B cell (primary cell): ENCODE results near the gene APPBP2. TPM values are rescaled to one million over a fixed set of nuclear protein-coding genes. Genes with fewer than 3 reads are reported as not detected.

ENCODE experiments used
- ATAC-seq: fragments of 200-7000 bp; cut with Tn5 transposase; one replicate; pipeline ENCODE4 v1.10.0; 2021; ENCODE audit warnings: low read depth, mild to moderate bottlenecking, moderate number of reproducible peaks, moderate library complexity
- CTCF ChIA-PET: fragments of 350-600 bp; sonication (Branson Sonifier 250); formaldehyde crosslinking; loops from one replicate; lab custom pipeline; 2021; ENCODE audit warnings: antibody characterized with exemption, inconsistent platforms; lab: Charles Lee
- POLR2A ChIA-PET: fragments of 350-600 bp; sonication (Branson Sonifier 250); formaldehyde crosslinking; loops from one replicate; lab custom pipeline; 2021; ENCODE audit warnings: antibody characterized with exemption; lab: Charles Lee
- DNase-seq: peaks from one replicate; pipeline ENCODE4 v3.0.0; 2013
- H2AFZ ChIP-seq: 2 replicates; pipeline ENCODE4 v1.6.1; 2012; ENCODE audit warnings: mild to moderate bottlenecking, low read depth, low read length; ENCODE audit not compliant: insufficient read depth, poor library complexity, severe bottlenecking
- H3K27ac ChIP-seq, 2 donors: 1 replicate in 1 of 2; 2 replicates in 1 of 2; pipeline ENCODE4 v1.5.1; 2012 to 2013; ENCODE audit warnings: low read length in 2 of 2, mild to moderate bottlenecking in 2 of 2, moderate library complexity in 1 of 2
- H3K27me3 ChIP-seq, 4 experiments: fragments of 200-600 bp in 1 of 4; sonication (generic) in 1 of 4; replicated peaks in 1 of 4; 1 replicate in 2 of 4; 2 replicates in 2 of 4; pipeline versions ENCODE4 v1.6.1 to v1.7.0; 2013 to 2016; ENCODE audit warnings: low read length in 3 of 4, mild to moderate bottlenecking in 2 of 4, mixed read lengths in 1 of 4, moderate library complexity in 1 of 4; ENCODE audit not compliant: insufficient read depth in 4 of 4, control insufficient read depth in 3 of 4; ENCODE audit errors: control extremely low read depth in 1 of 4
- H3K36me3 ChIP-seq, 2 experiments: replicated peaks in 1 of 2; 1 replicate in 1 of 2; 2 replicates in 1 of 2; pipeline versions ENCODE4 v1.6.1 to v1.7.1; 2013; ENCODE audit warnings: low read length in 1 of 2; ENCODE audit not compliant: insufficient read depth in 2 of 2, control insufficient read depth in 1 of 2; ENCODE audit errors: control extremely low read depth in 1 of 2, extremely low read depth in 1 of 2
- H3K4me1 ChIP-seq, 2 donors: fragments of 200-600 bp in 1 of 2; sonication (generic) in 1 of 2; 1 replicate in 1 of 2; 2 replicates in 1 of 2; pipeline versions ENCODE4 v1.5.1 to v1.6.1; 2013 to 2017; ENCODE audit warnings: low read length in 2 of 2; ENCODE audit not compliant: control insufficient read depth in 2 of 2, insufficient read depth in 2 of 2
- H3K4me2 ChIP-seq: replicated peaks from 2 replicates; pipeline ENCODE3; 2012; ENCODE audit warnings: mild to moderate bottlenecking, low read depth, low read length; ENCODE audit not compliant: poor library complexity, severe bottlenecking
- H3K4me3 ChIP-seq, 5 experiments: fragments of 200-600 bp in 1 of 5; sonication (generic) in 1 of 5; 1 replicate in 3 of 5; 2 replicates in 2 of 5; pipeline versions ENCODE4 v1.5.1 to v1.7.0; 2011 to 2016; ENCODE audit warnings: low read length in 4 of 5, mild to moderate bottlenecking in 4 of 5, low read depth in 2 of 5, control low read depth in 1 of 5, moderate library complexity in 1 of 5; ENCODE audit not compliant: insufficient read depth in 1 of 5; ENCODE audit errors: control extremely low read depth in 1 of 5, extremely low read depth in 1 of 5
- H3K79me2 ChIP-seq: fragments of 200-600 bp; sonication (generic); one replicate; pipeline ENCODE4 v1.6.0; 2016; ENCODE audit warnings: low read length; ENCODE audit not compliant: control insufficient read depth, insufficient read depth
- H3K9ac ChIP-seq: fragments of 200-600 bp; sonication (generic); 2 replicates; pipeline ENCODE4 v1.6.1; 2017; ENCODE audit warnings: mild to moderate bottlenecking, low read length, moderate library complexity
- H3K9me3 ChIP-seq, 3 donors: one replicate each; pipeline versions ENCODE4 v1.6.1 to v1.7.1; 2013; ENCODE audit warnings: low read length in 2 of 3; ENCODE audit not compliant: control insufficient read depth in 2 of 3, insufficient read depth in 1 of 3; ENCODE audit errors: control extremely low read depth in 1 of 3
- H4K20me1 ChIP-seq: 2 replicates; pipeline ENCODE4 v1.6.0; 2012; ENCODE audit warnings: mild to moderate bottlenecking, low read length; ENCODE audit not compliant: insufficient read depth, control insufficient read depth, poor library complexity, severe bottlenecking
- H3K27ac Mint-ChIP-seq: one replicate; pipeline ENCODE4 v1.8.0; 2021; ENCODE audit warnings: mixed read lengths
- H3K27me3 Mint-ChIP-seq: one replicate; pipeline ENCODE4 v1.8.0; 2021; ENCODE audit warnings: mixed read lengths
- H3K4me1 Mint-ChIP-seq: one replicate; pipeline ENCODE4 v1.8.0; 2021; ENCODE audit warnings: mixed read lengths
- H3K4me3 Mint-ChIP-seq: one replicate; pipeline ENCODE4 v1.8.0; 2021; ENCODE audit warnings: mixed read lengths
- H3K9me3 Mint-ChIP-seq: one replicate; pipeline ENCODE4 v1.8.0; 2022; ENCODE audit warnings: mixed read lengths; ENCODE audit not compliant: insufficient read depth
- CTCF ChIP-seq: fragments of 200-600 bp; IDR thresholded peaks from one replicate; pipeline ENCODE4 v1.8.0; 2022; ENCODE audit warnings: antibody characterized with exemption, mild to moderate bottlenecking
- EZH2 ChIP-seq: IDR thresholded peaks from 2 replicates; pipeline ENCODE4 v1.6.1; 2012; ENCODE audit warnings: borderline replicate concordance, low read depth, mild to moderate bottlenecking, moderate library complexity, low read length; ENCODE audit not compliant: insufficient read depth, poor library complexity, severe bottlenecking
- WGBS: methylation state at CpG from one replicate; pipeline ENCODE4 v1.1.5; 2013; ENCODE audit warnings: missing lambda C conversion rate; ENCODE audit not compliant: insufficient coverage; 5-methylcytosine and 5-hydroxymethylcytosine counted together
- intact Hi-C: fragments of 100-400 bp; cut with micrococcal nuclease; formaldehyde crosslinking; loops from one replicate; pipeline ENCODE4 v1.10.0; 2022
- polyA plus RNA-seq: library from polyadenylated mRNA; depleted of rRNA; stranded (reverse); fragments of >200 nt; gene quantifications from 2 replicates; pipeline ENCODE4 v1.2.3, GENCODE V29; 2012
- total RNA-seq, 2 donors: library from RNA; stranded (reverse); fragments of 120-200 nt in 1 of 2; gene quantifications; 1 replicate in 1 of 2; 2 replicates in 1 of 2; pipeline versions ENCODE4 v1.2.3 to v1.2.4, GENCODE V29; 2013 to 2022

The APPBP2 gene
- total and polyA plus RNA-seq, 2 donors (not counting 1 experiment from before 2014, with no cell fraction given): 6.3 to 38.8 TPM

GRCh38 chr17:60468371-60468770, 57.7 kb downstream of the APPBP2 start:
- H3K9me3 Mint-ChIP-seq: no peaks in the 10 kb centered on the region
- Histone ChIP-seq H3K27ac (no peak overlapping the region), H3K79me2 (no peaks in the 10 kb centered on the region), H3K9ac (no peak overlapping the region), H3K4me1 (no peaks in the 10 kb centered on the region), H3K27me3 (no peaks in the 10 kb centered on the region), H3K4me3 (no peak overlapping the region), H3K4me2 (no peak overlapping the region), H3K36me3 (peaks cover 6 to 40% of the 10 kb centered on the region in 2 experiments), H3K9me3 (peaks cover 0 to 1% (median 0%) of the 10 kb centered on the region in 3 donors), H2AFZ (no peak overlapping the region), H4K20me1 (no peaks in the 10 kb centered on the region)
- H3K4me3 Mint-ChIP-seq: no peak overlapping the region
- H3K27me3 Mint-ChIP-seq: no peaks in the 10 kb centered on the region
- no peak for TF ChIP-seq CTCF
- TF ChIP-seq EZH2: no peak
- intact Hi-C loops: no loop called here
- DNase-seq (no peak), ATAC-seq (no peak)
- POLR2A ChIA-PET: no interaction called here
- CTCF ChIA-PET: no interaction called here
- H3K27ac Mint-ChIP-seq: no peak overlapping the region
- H3K4me1 Mint-ChIP-seq: no peaks in the 10 kb centered on the region

- Histone ChIP-seq H4K20me1 (no peaks in the 10 kb centered on the region), H3K4me3 (no peak overlapping the region), H3K4me1 (no peaks in the 10 kb centered on the region), H3K27me3 (no peaks in the 10 kb centered on the region), H3K4me2 (no peak overlapping the region), H3K36me3 (peaks cover 0 to 61% of the 10 kb centered on the region in 2 experiments), H3K9ac (no peak overlapping the region), H3K9me3 (no peaks in the 10 kb centered on the region), H2AFZ (no peak overlapping the region), H3K79me2 (no peaks in the 10 kb centered on the region), H3K27ac (no peak overlapping the region)
- Mint-ChIP-seq H3K4me3 (no peak overlapping the region), H3K4me1 (no peaks in the 10 kb centered on the region), H3K27ac (no peak overlapping the region), H3K27me3 (no peaks in the 10 kb centered on the region), H3K9me3 (no peaks in the 10 kb centered on the region)
- ATAC-seq: no peak
- no peak for DNase-seq
- intact Hi-C loops: no loop called here
- POLR2A ChIA-PET: interaction anchor here (0.6 kb wide), 1 partner anchor 86 kb away, joined by 5 read pairs; no protein-coding TSS in a partner anchor
- TF ChIP-seq EZH2 (no peak), CTCF (no peak)
- CTCF ChIA-PET: interaction anchor here (1.0 to 1.4 kb wide), 2 partner anchors 62 to 174 kb away, joined by 3 to 4 read pairs; no protein-coding TSS in a partner anchor
- WGBS: no CpG with 5 or more reads among the region's 1 CpG
These were observed 61.7 kb downstream of the APPBP2 start for GRCh38 chr17:60464343-60464742.
